Measurements from ENCODE around the gene HAO2. TPM values are rescaled to one million over a fixed set of nuclear protein-coding genes. Genes with fewer than 3 reads are reported as not detected.

Gene HAO2
- total RNA-seq, 1 experiment from 2014 or later = not detected

DNA sequence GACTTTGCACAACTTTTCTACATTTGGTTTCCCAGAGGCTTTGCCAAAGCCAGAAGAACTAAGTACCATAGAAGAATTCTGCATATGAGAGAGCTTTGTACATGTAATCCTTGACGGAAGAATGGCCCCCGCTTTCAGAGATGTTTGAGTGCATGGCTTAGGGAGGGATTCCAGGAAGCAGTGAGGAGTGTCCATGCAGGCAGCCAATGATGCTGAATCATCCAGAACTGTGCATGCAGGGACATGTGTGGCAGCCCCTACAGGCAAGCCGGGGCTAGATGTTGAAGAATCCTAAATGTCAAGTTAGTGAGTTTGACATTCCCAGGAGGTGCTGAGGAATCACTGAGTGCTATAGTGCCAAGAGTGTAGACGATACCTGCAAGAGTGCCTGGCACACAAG, 9.9 kb upstream of the HAO2 start:
- H3K9me3 ChIP-seq (replicated peaks) = no peaks in the 10 kb centered on the region
- DNase-seq (ENCODE audit: low read depth in 1 of 2, low spot score in 2 of 2) = no peak
- no peaks in the 10 kb centered on the region for H3K36me3 ChIP-seq
- H3K4me3 ChIP-seq = no peak overlapping the region
- H3K27me3 ChIP-seq (replicated peaks) = no peaks in the 10 kb centered on the region
- H3K27ac ChIP-seq = no peak overlapping the region
- no peaks in the 10 kb centered on the region for H3K4me1 ChIP-seq (replicated peaks)

GRCh38 chr1:119359730-119360129, 8.9 kb upstream of the HAO2 start:
- no peak for DNase-seq (ENCODE audit: low read depth in 1 of 2, low spot score in 2 of 2)
- Histone ChIP-seq H3K27me3 (replicated peaks) (no peaks in the 10 kb centered on the region), H3K27ac (no peak overlapping the region), H3K36me3 (no peaks in the 10 kb centered on the region), H3K9me3 (replicated peaks) (no peaks in the 10 kb centered on the region), H3K4me1 (replicated peaks) (no peaks in the 10 kb centered on the region), H3K4me3 (no peak overlapping the region)

- no peak for DNase-seq (ENCODE audit: low read depth in 1 of 2, low spot score in 2 of 2)
- no peaks in the 10 kb centered on the region for H3K27me3 ChIP-seq (replicated peaks)
- H3K9me3 ChIP-seq (replicated peaks) = no peaks in the 10 kb centered on the region
- no peaks in the 10 kb centered on the region for H3K36me3 ChIP-seq
- no peak overlapping the region for H3K27ac ChIP-seq
- H3K4me3 ChIP-seq = no peak overlapping the region
- H3K4me1 ChIP-seq (replicated peaks) = no peaks in the 10 kb centered on the region
Measured at GRCh38 chr1:119361205-119361604, 7.4 kb upstream of the HAO2 start.

GRCh38 chr1:119361620-119362344, 6.8 kb upstream of the HAO2 start:
- no peaks in the 10 kb centered on the region for H3K27me3 ChIP-seq (replicated peaks)
- no peak for DNase-seq (ENCODE audit: low read depth in 1 of 2, low spot score in 2 of 2)
- no peaks in the 10 kb centered on the region for H3K36me3 ChIP-seq
- H3K9me3 ChIP-seq (replicated peaks) = no peaks in the 10 kb centered on the region
- no peak overlapping the region for H3K4me3 ChIP-seq
- no peaks in the 10 kb centered on the region for H3K4me1 ChIP-seq (replicated peaks)
- H3K27ac ChIP-seq = no peak overlapping the region

DNA sequence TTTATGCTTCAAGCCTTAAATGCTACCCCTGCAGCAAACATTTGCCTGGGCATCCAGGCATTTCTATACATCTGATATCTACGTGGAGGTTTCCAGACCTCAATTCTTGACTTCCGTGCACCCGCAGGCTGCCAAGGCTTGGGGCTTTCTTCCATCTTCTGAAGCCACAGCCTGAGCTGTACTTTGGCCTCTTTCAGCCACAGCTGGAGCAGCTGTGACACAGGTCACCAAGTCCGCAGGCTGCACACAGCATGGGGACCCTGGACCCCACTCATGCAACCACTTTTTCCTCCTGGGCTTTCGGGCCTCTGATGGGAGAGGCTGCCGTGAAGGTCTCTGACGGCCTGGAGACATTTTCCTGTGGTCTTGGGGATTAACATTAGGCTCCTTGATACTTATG, 5.4 kb upstream of the HAO2 start:
- H3K27ac ChIP-seq = no peak overlapping the region
- H3K4me3 ChIP-seq = no peak overlapping the region
- DNase-seq (ENCODE audit: low read depth in 1 of 2, low spot score in 2 of 2) = no peak
- no peaks in the 10 kb centered on the region for H3K9me3 ChIP-seq (replicated peaks)
- no peaks in the 10 kb centered on the region for H3K36me3 ChIP-seq
- H3K4me1 ChIP-seq (replicated peaks) = no peaks in the 10 kb centered on the region
- H3K27me3 ChIP-seq (replicated peaks) = no peaks in the 10 kb centered on the region

DNA sequence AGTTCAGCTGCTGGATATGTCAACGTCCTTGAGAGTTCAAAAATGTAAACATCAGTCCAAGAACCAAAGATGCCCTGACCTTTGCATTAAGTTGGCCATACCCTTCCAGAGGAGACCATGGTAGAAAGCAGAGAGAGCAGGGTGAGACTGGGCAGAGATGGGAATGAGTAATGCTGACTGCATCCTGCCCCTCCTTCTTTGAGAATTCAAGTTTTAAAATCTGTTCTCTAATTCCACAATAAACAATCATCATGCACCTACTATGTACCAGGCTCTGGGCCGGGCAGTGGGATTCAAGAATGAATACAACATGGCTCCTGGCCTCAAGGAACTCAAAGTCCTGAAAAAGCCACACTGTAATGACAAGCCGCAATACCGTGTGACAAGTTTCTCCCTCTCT, 3.9 kb upstream of the HAO2 start:
- Histone ChIP-seq H3K4me3 (no peak overlapping the region), H3K36me3 (no peaks in the 10 kb centered on the region), H3K27ac (no peak overlapping the region), H3K4me1 (replicated peaks) (no peaks in the 10 kb centered on the region), H3K27me3 (replicated peaks) (no peaks in the 10 kb centered on the region; the same call in 1 of the 2 replicates), H3K9me3 (replicated peaks) (no peaks in the 10 kb centered on the region)
- DNase-seq (ENCODE audit: low read depth in 1 of 2, low spot score in 2 of 2) = no peak

- no peak overlapping the region for H3K27ac ChIP-seq
- H3K36me3 ChIP-seq = no peaks in the 10 kb centered on the region
- no peak overlapping the region for H3K4me3 ChIP-seq
- H3K9me3 ChIP-seq (replicated peaks) = no peaks in the 10 kb centered on the region
- no peaks in the 10 kb centered on the region for H3K4me1 ChIP-seq (replicated peaks)
- no peak for DNase-seq (ENCODE audit: low read depth in 1 of 2, low spot score in 2 of 2)
- H3K27me3 ChIP-seq (replicated peaks) = no peaks in the 10 kb centered on the region; the same call in 1 of the 2 replicates
Measured at GRCh38 chr1:119366424-119366823, 2.2 kb upstream of the HAO2 start.

DNA sequence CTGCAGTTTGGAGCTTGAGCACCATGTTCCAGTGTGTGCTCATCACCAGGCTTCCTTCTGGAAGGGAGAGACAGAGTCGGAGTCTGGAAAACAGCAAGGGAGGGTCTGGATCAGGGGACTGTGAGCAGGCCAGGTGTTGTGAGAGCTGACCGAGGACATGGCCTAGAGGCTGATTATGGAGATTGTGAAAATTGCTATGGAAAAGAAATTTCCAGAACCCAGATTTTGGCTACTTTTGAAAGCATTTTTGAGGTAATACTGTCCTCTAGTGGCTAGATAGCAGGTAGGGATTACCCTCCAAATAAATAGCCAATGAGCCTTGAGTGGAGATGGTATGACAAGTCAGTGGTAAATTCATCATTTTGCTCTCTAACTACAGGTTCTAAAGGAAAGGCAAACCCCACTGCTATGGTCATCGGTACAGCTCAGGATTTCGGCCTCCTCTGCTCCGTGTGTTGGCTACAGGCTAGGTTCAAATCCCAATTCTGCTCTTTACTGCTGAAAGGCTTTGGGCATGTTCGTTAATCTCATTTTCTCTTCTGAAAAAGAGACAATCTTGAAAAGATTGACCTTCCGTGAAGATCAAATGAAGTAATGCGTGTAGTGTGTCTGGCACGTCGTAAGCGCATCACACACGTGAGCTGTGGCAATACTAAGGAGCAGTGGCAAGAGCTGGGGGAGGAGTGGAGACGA, 1.0 kb upstream of the HAO2 start:
- Histone ChIP-seq H3K36me3 (no peaks in the 10 kb centered on the region), H3K4me1 (replicated peaks) (no peaks in the 10 kb centered on the region), H3K4me3 (no peak overlapping the region), H3K27me3 (replicated peaks) (no peaks in the 10 kb centered on the region; the same call in 1 of the 2 replicates), H3K9me3 (replicated peaks) (no peaks in the 10 kb centered on the region), H3K27ac (no peak overlapping the region)
- DNase-seq (ENCODE audit: low read depth in 1 of 2, low spot score in 2 of 2) = peak in 1 of 2 experiments; percentile 22

- H3K27me3 ChIP-seq (replicated peaks) = no peaks in the 10 kb centered on the region; the same call in 1 of the 2 replicates
- H3K4me3 ChIP-seq = no peak overlapping the region
- no peak overlapping the region for H3K27ac ChIP-seq
- no peak for DNase-seq (ENCODE audit: low read depth in 1 of 2, low spot score in 2 of 2)
- peaks cover 22% of the 10 kb centered on the region for H3K4me1 ChIP-seq (replicated peaks)
- H3K36me3 ChIP-seq = no peaks in the 10 kb centered on the region
- no peaks in the 10 kb centered on the region for H3K9me3 ChIP-seq (replicated peaks)
Measured at GRCh38 chr1:119370748-119371147, 2.2 kb downstream of the HAO2 start.

- Histone ChIP-seq H3K27me3 (replicated peaks) (no peaks in the 10 kb centered on the region; the same call in 1 of the 2 replicates), H3K36me3 (no peaks in the 10 kb centered on the region), H3K4me3 (no peak overlapping the region), H3K9me3 (replicated peaks) (no peaks in the 10 kb centered on the region), H3K4me1 (replicated peaks) (peaks cover 22% of the 10 kb centered on the region), H3K27ac (no peak overlapping the region)
- peak in 1 of 2 experiments; percentile 2 for DNase-seq (ENCODE audit: low read depth in 1 of 2, low spot score in 2 of 2)
Measured at GRCh38 chr1:119371815-119372214, 3.2 kb downstream of the HAO2 start.

DNA sequence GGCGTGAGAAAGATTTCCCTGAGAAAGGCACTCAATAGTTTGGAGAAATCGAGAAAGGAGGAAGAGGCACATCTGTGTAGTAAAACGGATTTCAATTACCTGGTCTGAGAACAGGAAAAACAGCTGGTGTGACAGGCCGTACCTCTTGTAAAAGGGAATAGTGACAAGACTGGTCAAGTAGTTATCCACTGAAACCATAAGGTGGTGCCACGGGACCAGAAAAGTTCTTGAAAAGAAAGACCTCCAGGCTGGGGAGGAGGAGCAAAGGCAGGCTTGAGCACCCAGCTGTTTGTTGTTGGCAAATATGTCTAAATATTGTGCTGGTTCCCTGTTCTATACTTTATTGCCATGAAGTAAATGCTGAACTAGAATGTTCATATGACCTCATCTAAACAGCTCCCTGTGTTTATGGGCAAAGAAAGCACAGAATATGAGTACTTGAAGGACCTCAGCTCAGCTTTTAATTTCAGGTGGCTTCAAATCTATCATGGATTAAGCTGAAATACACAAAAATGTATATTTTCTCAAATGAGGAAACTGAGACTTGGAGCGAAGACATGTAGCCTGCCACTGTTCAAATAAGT, 4.0 kb downstream of the HAO2 start:
- DNase-seq (ENCODE audit: low read depth in 1 of 2, low spot score in 2 of 2) = peak in 1 of 2 experiments; percentile 15
- H3K9me3 ChIP-seq (replicated peaks) = no peaks in the 10 kb centered on the region
- H3K4me1 ChIP-seq (replicated peaks) = peaks cover 22% of the 10 kb centered on the region
- no peaks in the 10 kb centered on the region for H3K36me3 ChIP-seq
- no peaks in the 10 kb centered on the region; the same call in 1 of the 2 replicates for H3K27me3 ChIP-seq (replicated peaks)
- no peak overlapping the region for H3K4me3 ChIP-seq
- no peak overlapping the region for H3K27ac ChIP-seq

DNA sequence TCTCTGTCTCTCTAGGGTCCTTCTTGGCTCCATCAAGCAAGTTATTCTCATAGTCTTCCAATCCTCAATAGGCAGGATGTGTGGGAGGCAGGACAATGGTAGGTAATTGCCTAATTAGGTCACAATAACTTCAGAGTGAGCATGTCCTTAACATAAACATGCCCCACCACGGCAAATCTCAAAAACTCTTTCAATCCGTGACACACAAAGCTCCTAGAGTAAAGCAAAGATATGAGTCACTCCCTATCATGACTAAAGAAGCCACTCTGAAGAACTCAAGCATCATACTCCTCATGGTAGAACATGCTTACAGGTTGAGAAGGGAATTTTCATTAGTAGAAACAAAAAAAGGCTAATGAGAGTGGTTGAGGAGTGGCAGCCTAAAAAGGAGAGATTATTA, 4.9 kb downstream of the HAO2 start:
- Histone ChIP-seq H3K9me3 (replicated peaks) (no peaks in the 10 kb centered on the region), H3K27me3 (replicated peaks) (no peaks in the 10 kb centered on the region; the same call in 1 of the 2 replicates)

DNA sequence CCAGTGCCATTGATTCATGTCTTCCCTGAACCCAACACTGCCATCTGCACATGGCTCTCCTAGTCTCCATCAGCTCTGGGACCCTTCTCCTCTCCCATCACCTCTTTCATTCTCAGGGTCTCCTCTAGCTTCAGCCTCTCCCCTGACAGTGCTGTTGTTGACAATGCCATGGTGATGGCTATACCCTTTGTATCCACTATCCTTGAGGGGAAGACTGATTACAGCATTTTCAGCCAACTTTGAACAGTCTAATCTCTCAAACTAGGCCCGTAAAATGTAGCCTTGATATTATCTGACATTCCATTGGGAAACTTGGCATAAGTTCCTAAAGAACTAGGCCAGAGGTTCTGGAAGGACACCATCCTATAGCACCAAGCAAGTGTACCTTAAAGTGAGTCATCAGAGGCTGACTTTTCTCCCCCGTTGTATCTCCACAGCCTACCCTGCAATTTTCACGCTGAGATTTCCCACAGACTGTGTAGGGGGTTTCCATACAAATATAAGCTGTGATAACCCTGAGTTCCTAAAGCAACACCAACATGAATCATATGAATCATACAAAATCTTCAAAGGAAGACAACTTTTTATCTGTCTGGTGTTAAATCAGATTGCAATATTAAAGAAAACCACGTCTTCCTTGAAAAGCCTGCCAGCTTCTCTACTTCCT, 5.8 kb downstream of the HAO2 start:
- Histone ChIP-seq H3K27ac (no peak overlapping the region), H3K36me3 (no peaks in the 10 kb centered on the region), H3K4me1 (replicated peaks) (peaks cover 22% of the 10 kb centered on the region), H3K9me3 (replicated peaks) (no peaks in the 10 kb centered on the region), H3K4me3 (no peak overlapping the region), H3K27me3 (replicated peaks) (no peaks in the 10 kb centered on the region; the same call in 1 of the 2 replicates)
- DNase-seq (ENCODE audit: low read depth in 1 of 2, low spot score in 2 of 2) = peak in 1 of 2 experiments; percentile 5

More for the DNA sequence above, 4.9 kb downstream of the HAO2 start:
- H3K27ac ChIP-seq = no peak overlapping the region
- H3K36me3 ChIP-seq = no peaks in the 10 kb centered on the region
- peak; percentile 53 to 69 for DNase-seq (ENCODE audit: low read depth in 1 of 2, low spot score in 2 of 2)
- H3K4me3 ChIP-seq = no peak overlapping the region
- H3K4me1 ChIP-seq (replicated peaks) = peaks cover 22% of the 10 kb centered on the region

All from SJSA1 (cell line).